SJSA1 (cell line): ENCODE measurements around the gene GALE. TPM values are rescaled to one million over a fixed set of nuclear protein-coding genes. Genes with fewer than 3 reads are reported as not detected.
"Not testable (repeated sequence)": the region's sequence is repeated elsewhere in the genome, so short reads cannot be mapped to it uniquely, and the experiment has no call there.

Source experiments
- DNase-seq, 2 experiments: peaks; one replicate each; pipeline ENCODE4 v3.0.0-alpha.2; 2015 to 2020; ENCODE audit warnings: low spot score in 2 of 2, low read depth in 1 of 2
- H3K27ac ChIP-seq: fragments of 250-450 bp; sonication (Bioruptor Pico); 2 replicates; pipeline ENCODE4 v1.5.1; 2020; ENCODE audit warnings: mild to moderate bottlenecking, moderate library complexity
- H3K27me3 ChIP-seq: fragments of 250-450 bp; sonication (Bioruptor Pico); replicated peaks from 2 replicates; pipeline ENCODE4 v1.5.1; 2020; ENCODE audit warnings: mild to moderate bottlenecking, moderate library complexity
- H3K36me3 ChIP-seq: fragments of 250-450 bp; sonication (Bioruptor Pico); 2 replicates; pipeline ENCODE4 v1.5.1; 2020; ENCODE audit warnings: mild to moderate bottlenecking
- H3K4me1 ChIP-seq: fragments of 250-450 bp; sonication (Bioruptor Pico); replicated peaks from 2 replicates; pipeline ENCODE4 v1.6.1; 2021; ENCODE audit warnings: mild to moderate bottlenecking
- H3K4me3 ChIP-seq: fragments of 250-450 bp; sonication (Bioruptor Pico); 2 replicates; pipeline ENCODE4 v1.5.1; 2020; ENCODE audit warnings: mild to moderate bottlenecking
- H3K9me3 ChIP-seq: fragments of 250-450 bp; sonication (Bioruptor Pico); replicated peaks from 2 replicates; pipeline ENCODE4 v1.5.1; 2020; ENCODE audit warnings: mild to moderate bottlenecking
- total RNA-seq: library from RNA; depleted of rRNA; stranded (reverse); fragments of >200 nt; shearing (Covaris generic); gene quantifications from 2 replicates; pipeline ENCODE4 v1.2.3, GENCODE V29; 2014

Gene GALE
- total RNA-seq, 1 experiment from 2014 or later = 55.4 TPM

- H3K27me3 ChIP-seq = no peaks in the 10 kb centered on the region
- H3K36me3 ChIP-seq = peaks cover 59% of the 10 kb centered on the region
- no peak for DNase-seq
- H3K4me1 ChIP-seq = peaks cover 27% of the 10 kb centered on the region
- H3K27ac ChIP-seq = no peak overlapping the region
- H3K4me3 ChIP-seq = no peak overlapping the region
- 0 out of 2 replicates have a peak, but pooled peaks cover 2% of the 10 kb centered on the region for H3K9me3 ChIP-seq
These were observed 7.4 kb downstream of the GALE start for GRCh38 chr1:23793018-23793781.

GRCh38 chr1:23792151-23792945, 8.2 kb downstream of the GALE start:
- H3K4me3 ChIP-seq = peak overlapping the region; percentile 60
- no peak overlapping the region for H3K27ac ChIP-seq
- peaks cover 27% of the 10 kb centered on the region for H3K4me1 ChIP-seq
- H3K36me3 ChIP-seq = peaks cover 60% of the 10 kb centered on the region
- DNase-seq = no peak
- H3K9me3 ChIP-seq = 0 out of 2 replicates have a peak, but pooled peaks cover 2% of the 10 kb centered on the region
- no peaks in the 10 kb centered on the region for H3K27me3 ChIP-seq

DNA sequence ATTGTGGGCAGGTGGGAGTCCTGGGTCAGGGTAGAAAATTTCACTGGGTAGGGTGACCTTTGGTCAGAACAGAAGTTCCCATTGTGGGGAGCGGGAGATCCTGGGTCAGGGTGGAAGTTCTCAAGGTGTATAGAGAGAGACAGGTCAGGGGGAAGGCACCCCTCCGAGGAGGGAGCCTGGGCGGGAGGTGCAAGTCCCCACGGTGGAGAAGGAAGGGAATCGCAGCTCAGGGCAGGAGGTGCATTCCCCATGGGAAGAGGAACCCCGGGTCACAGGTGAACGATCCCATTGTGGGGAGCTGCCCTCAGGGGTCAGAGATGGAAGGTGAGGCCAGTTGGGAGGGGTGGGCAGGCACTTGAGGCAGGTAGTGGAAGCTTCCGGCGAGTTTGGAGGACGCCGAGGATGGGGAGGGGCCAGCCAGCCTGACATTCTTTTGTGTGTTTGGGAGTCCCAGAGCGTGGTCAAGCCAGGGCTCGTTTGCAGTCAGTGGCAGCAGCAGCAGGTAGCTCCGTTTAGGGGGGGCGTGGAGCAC, 9.0 kb downstream of the GALE start:
- peak in 1 of 2 experiments; percentile 31 for DNase-seq
- H3K27me3 ChIP-seq = no peaks in the 10 kb centered on the region
- H3K36me3 ChIP-seq = peaks cover 60% of the 10 kb centered on the region
- 0 out of 2 replicates have a peak, but pooled peaks cover 2% of the 10 kb centered on the region for H3K9me3 ChIP-seq
- H3K27ac ChIP-seq = no peak overlapping the region
- peak overlapping the region; percentile 60 for H3K4me3 ChIP-seq
- H3K4me1 ChIP-seq = peaks cover 27% of the 10 kb centered on the region

DNA sequence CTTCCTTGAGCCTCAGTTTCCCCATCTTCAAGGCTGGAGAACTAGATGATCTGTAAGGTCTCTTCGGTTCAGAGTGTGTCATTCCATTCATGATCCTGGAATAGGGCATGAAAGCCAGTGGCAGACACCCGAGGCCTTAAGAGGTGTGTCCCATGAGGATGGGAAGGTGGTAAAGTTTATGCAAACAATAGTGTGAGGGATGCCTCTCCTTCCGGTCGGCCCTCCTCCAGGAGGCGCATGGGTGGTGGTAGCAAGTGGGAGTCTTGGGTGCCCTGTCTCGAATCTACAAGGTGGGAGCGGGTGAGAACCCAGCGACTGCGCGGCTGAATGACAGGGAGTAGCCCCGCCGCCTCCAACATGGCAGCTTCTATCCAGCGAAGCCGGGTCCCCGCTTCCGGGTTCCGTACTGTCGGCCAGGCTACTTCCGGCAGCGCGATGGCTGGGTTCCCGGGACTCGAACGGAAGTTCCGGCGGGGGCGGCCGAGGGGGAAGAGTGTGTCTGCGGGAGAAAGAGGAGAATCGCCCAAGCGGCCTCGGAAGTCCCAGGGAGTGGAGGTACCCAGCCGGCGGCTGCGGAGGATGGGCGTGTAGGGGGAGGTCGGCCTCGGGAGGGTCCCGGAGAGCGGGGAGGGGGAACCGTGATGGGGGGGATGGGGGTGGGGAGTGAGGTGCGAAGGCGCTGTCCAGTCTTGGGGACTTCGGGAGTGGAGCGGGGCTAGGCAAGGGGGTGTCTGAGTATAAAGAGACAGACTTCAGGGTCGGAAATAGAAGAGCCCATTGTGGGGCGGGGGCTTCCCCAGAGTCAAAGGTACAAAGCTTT, 9.6 kb downstream of the GALE start, which contains the start of gene LYPLA2:
Gene LYPLA2 (plus strand): TSS at position 450 of the 820 bp plus-strand sequence. CDS start 1,538 bp downstream, outside the sequence.
- DNase-seq = peak; percentile 87 to 94
- Histone ChIP-seq H3K4me1 (peaks cover 27% of the 10 kb centered on the region), H3K9me3 (0 out of 2 replicates have a peak, but pooled peaks cover 2% of the 10 kb centered on the region), H3K36me3 (peaks cover 60% of the 10 kb centered on the region), H3K27me3 (no peaks in the 10 kb centered on the region), H3K27ac (peak within 1 kb of the TSS; percentile 44), H3K4me3 (peak within 1 kb of the TSS; percentile 60)

DNA sequence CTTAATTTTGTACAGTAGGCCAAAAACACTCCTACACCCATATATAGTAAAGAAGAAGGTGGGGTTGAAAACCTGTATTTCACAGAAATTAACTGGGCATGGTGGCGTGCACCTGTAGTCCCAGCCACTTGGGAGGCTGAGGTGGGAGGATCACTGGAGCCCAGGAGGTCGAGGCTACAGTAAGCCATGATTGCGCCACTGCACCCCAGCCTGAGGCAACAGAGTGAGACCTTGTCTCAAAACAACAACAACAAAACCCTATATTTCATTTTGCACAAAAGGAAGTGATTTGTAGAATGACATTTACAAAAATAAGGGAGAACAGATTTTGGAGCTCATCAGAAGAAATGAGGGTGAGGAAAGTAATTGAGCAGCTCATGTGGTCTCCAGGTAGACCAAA, 11.9 kb downstream of the GALE start:
- no peaks in the 10 kb centered on the region for H3K27me3 ChIP-seq
- peaks cover 64% of the 10 kb centered on the region for H3K36me3 ChIP-seq
- DNase-seq = no peak
- 0 out of 2 replicates have a peak, but pooled peaks cover 2% of the 10 kb centered on the region for H3K9me3 ChIP-seq
- H3K4me1 ChIP-seq = peaks cover 27% of the 10 kb centered on the region
- no peak overlapping the region for H3K4me3 ChIP-seq
- no peak overlapping the region for H3K27ac ChIP-seq

DNA sequence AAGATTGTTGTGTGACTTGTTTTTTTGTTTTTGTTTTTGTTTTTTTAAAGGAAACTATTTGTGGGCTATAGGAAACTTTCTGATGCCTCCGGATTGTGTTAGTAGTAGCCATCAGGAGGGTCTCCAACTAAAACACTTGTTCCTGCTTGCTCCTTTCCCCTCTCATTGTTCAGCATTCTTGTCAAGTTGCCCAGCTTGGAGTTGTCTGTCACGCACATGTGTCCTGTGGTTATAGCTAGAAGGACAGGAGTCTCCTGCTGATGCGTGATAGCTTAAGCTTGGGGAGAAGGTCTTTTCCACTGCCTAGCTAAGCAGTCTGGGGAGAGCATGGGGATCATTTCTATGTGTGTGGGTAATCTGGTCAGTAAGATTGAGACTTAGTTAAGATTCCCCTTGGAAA, 12.9 kb downstream of the GALE start:
- Histone ChIP-seq H3K36me3 (peaks cover 59% of the 10 kb centered on the region), H3K4me1 (peaks cover 27% of the 10 kb centered on the region), H3K27ac (no peak overlapping the region), H3K4me3 (no peak overlapping the region), H3K27me3 (no peaks in the 10 kb centered on the region), H3K9me3 (0 out of 2 replicates have a peak, but pooled peaks cover 2% of the 10 kb centered on the region)
- no peak for DNase-seq

GRCh38 chr1:23784846-23785245, 15.7 kb downstream of the GALE start:
- no peaks in the 10 kb centered on the region for H3K27me3 ChIP-seq
- H3K4me1 ChIP-seq = peaks cover 12% of the 10 kb centered on the region
- no peaks in the 10 kb centered on the region for H3K9me3 ChIP-seq
- H3K27ac ChIP-seq = no peak overlapping the region
- peaks cover 70% of the 10 kb centered on the region for H3K36me3 ChIP-seq
- H3K4me3 ChIP-seq = no peak overlapping the region
- no peak for DNase-seq

DNA sequence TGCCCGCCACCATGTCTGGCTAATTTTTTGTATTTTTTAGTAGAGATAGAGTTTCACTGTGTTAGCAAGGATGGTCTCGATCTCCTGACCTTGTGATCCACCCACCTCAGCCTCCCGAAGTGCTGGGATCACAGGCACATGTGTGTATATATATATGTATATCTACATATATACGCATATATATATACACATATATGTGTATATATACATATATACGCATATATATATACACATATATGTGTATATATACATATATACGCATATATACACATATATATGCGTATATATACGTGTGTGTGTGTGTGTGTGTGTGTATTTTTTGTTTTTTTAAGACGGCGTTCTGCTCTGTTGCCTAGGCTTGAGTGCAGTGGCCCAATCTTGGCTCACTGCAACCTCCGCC, 17.4 kb downstream of the GALE start:
- not testable (repeated sequence) for H3K9me3 ChIP-seq, H3K27me3 ChIP-seq, H3K27ac ChIP-seq, DNase-seq, H3K4me3 ChIP-seq
- peaks cover 15% of the 10 kb centered on the region for H3K4me1 ChIP-seq
- H3K36me3 ChIP-seq = peaks cover 68% of the 10 kb centered on the region

GRCh38 chr1:23779826-23780371, 20.7 kb downstream of the GALE start:
- Histone ChIP-seq H3K4me1 (peaks cover 21% of the 10 kb centered on the region), H3K36me3 (peaks cover 40% of the 10 kb centered on the region), H3K9me3 (no peaks in the 10 kb centered on the region), H3K27ac (no peak overlapping the region), H3K4me3 (no peak overlapping the region), H3K27me3 (no peaks in the 10 kb centered on the region)
- DNase-seq = peak in 1 of 2 experiments; percentile 57

DNA sequence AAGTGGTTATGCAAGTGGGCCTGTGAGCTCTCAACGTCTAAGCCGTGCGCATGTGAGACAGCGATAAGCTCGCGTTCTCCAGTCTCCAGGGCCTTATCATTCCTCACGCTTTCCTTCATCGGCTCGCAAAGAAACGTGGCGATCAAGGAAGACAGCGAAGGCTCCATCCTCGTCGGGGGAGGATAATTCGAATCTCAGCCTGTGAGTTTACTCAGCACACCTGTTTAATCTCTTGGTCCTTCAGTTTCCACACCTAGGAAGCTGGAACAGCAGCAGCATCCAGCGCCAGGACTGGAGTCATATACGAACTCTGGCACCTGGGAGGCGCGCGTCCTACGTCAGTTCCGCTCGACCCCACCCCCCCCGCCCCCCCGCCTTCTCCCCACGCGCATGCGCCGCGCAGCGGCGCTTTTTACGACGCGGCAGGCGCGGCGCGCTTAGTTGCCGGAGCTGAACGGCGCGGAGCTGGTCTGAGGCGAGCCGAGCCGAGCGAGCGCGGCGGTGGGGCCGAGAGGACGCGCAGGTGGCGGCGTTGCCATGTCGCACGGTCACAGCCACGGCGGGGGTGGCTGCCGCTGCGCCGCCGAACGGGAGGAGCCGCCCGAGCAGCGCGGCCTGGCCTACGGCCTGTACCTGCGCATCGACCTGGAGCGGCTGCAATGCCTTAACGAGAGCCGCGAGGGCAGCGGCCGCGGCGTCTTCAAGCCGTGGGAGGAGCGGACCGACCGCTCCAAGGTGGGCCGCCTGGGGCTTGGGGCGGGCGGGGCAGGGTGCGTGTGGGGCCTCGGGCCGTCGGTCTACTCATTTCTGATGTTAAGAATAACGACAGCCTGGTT, 22.4 kb downstream of the GALE start, which contains the start of gene PITHD1:
Gene PITHD1 (plus strand): TSS at position 440 of the 836 bp plus-strand sequence. CDS start 98 bp downstream, at position 538.
- no peaks in the 10 kb centered on the region for H3K9me3 ChIP-seq
- H3K36me3 ChIP-seq = peaks cover 27% of the 10 kb centered on the region
- H3K4me3 ChIP-seq = peak within 1 kb of the TSS; percentile 98

GRCh38 chr1:23776217-23776616, 24.3 kb downstream of the GALE start:
- peaks cover 21% of the 10 kb centered on the region for H3K4me1 ChIP-seq
- DNase-seq = no peak
- no peak overlapping the region for H3K4me3 ChIP-seq
- H3K36me3 ChIP-seq = peaks cover 23% of the 10 kb centered on the region
- no peak overlapping the region for H3K27ac ChIP-seq
- H3K27me3 ChIP-seq = no peaks in the 10 kb centered on the region
- no peaks in the 10 kb centered on the region for H3K9me3 ChIP-seq

More for the DNA sequence above, 22.4 kb downstream of the GALE start, which contains the start of gene PITHD1:
- Histone ChIP-seq H3K27ac (peak within 1 kb of the TSS; percentile 61), H3K4me1 (peaks cover 21% of the 10 kb centered on the region), H3K27me3 (no peaks in the 10 kb centered on the region)
- DNase-seq = peak; percentile 73 to 84
